ENCODE measurements around the gene M6PR. TPM values are rescaled to one million over a fixed set of nuclear protein-coding genes. Genes with fewer than 3 reads are reported as not detected.
"Not testable (repeated sequence)": the region's sequence is repeated elsewhere in the genome, so short reads cannot be mapped to it uniquely, and the experiment has no call there.

The M6PR gene
- total and polyA plus RNA-seq, 4 donors, result 101 to 129 (median 115) TPM

- Histone ChIP-seq H3K4me1 (ENCODE audit: control insufficient read depth, insufficient read depth, low read length) (no peaks in the 10 kb centered on the region), H3K9me3 (ENCODE audit: control insufficient read depth, insufficient read depth, low read length) (no peaks in the 10 kb centered on the region), H3K4me3 (ENCODE audit: low read depth, low read length) (no peak overlapping the region), H3K36me3 (ENCODE audit: control insufficient read depth, insufficient read depth, low read length) (no peaks in the 10 kb centered on the region), H3K27me3 (ENCODE audit: control insufficient read depth, insufficient read depth, low read length) (no peaks in the 10 kb centered on the region), H3K27ac (ENCODE audit: low read depth, low read length) (no peak overlapping the region)
- no peak for DNase-seq (ENCODE audit: low read depth in 4 of 6, low spot score in 6 of 6)
Observed at GRCh38 chr12:8904665-8905064, 44.8 kb downstream of the M6PR start.

- Histone ChIP-seq H3K9me3 (ENCODE audit: control insufficient read depth, insufficient read depth, low read length) (no peaks in the 10 kb centered on the region), H3K4me1 (ENCODE audit: control insufficient read depth, insufficient read depth, low read length) (no peaks in the 10 kb centered on the region), H3K27me3 (ENCODE audit: control insufficient read depth, insufficient read depth, low read length) (no peaks in the 10 kb centered on the region), H3K27ac (ENCODE audit: low read depth, low read length) (no peak overlapping the region), H3K36me3 (ENCODE audit: control insufficient read depth, insufficient read depth, low read length) (no peaks in the 10 kb centered on the region), H3K4me3 (ENCODE audit: low read depth, low read length) (no peak overlapping the region)
- DNase-seq (ENCODE audit: low read depth in 4 of 6, low spot score in 6 of 6), result no peak
- WGBS (ENCODE audit: insufficient coverage), result 67% methylated on average over 1 of the region's 3 CpGs
Observed at GRCh38 chr12:8903646-8904045, 45.8 kb downstream of the M6PR start.

GRCh38 chr12:8902703-8903102 lies 46.7 kb downstream of the M6PR start:
- WGBS (ENCODE audit: insufficient coverage), result no CpG with 5 or more reads among the region's 5 CpGs
- not testable (repeated sequence) for H3K27me3 ChIP-seq (ENCODE audit: control insufficient read depth, insufficient read depth, low read length); H3K9me3 ChIP-seq (ENCODE audit: control insufficient read depth, insufficient read depth, low read length); H3K27ac ChIP-seq (ENCODE audit: low read depth, low read length); H3K4me1 ChIP-seq (ENCODE audit: control insufficient read depth, insufficient read depth, low read length); H3K36me3 ChIP-seq (ENCODE audit: control insufficient read depth, insufficient read depth, low read length); DNase-seq (ENCODE audit: low read depth in 4 of 6, low spot score in 6 of 6); H3K4me3 ChIP-seq (ENCODE audit: low read depth, low read length)

GRCh38 chr12:8899830-8900229 lies 49.6 kb downstream of the M6PR start:
- WGBS (ENCODE audit: insufficient coverage), result 80% methylated on average over 2 of the region's 6 CpGs
- Histone ChIP-seq H3K36me3 (ENCODE audit: control insufficient read depth, insufficient read depth, low read length) (no peaks in the 10 kb centered on the region), H3K27me3 (ENCODE audit: control insufficient read depth, insufficient read depth, low read length) (no peaks in the 10 kb centered on the region), H3K4me1 (ENCODE audit: control insufficient read depth, insufficient read depth, low read length) (no peaks in the 10 kb centered on the region), H3K27ac (ENCODE audit: low read depth, low read length) (no peak overlapping the region), H3K4me3 (ENCODE audit: low read depth, low read length) (no peak overlapping the region), H3K9me3 (ENCODE audit: control insufficient read depth, insufficient read depth, low read length) (no peaks in the 10 kb centered on the region)
- no peak for DNase-seq (ENCODE audit: low read depth in 4 of 6, low spot score in 6 of 6)

- Histone ChIP-seq H3K36me3 (ENCODE audit: control insufficient read depth, insufficient read depth, low read length) (no peaks in the 10 kb centered on the region), H3K27me3 (ENCODE audit: control insufficient read depth, insufficient read depth, low read length) (no peaks in the 10 kb centered on the region), H3K9me3 (ENCODE audit: control insufficient read depth, insufficient read depth, low read length) (no peaks in the 10 kb centered on the region), H3K27ac (ENCODE audit: low read depth, low read length) (no peak overlapping the region), H3K4me3 (ENCODE audit: low read depth, low read length) (no peak overlapping the region), H3K4me1 (ENCODE audit: control insufficient read depth, insufficient read depth, low read length) (no peaks in the 10 kb centered on the region)
- DNase-seq (ENCODE audit: low read depth in 4 of 6, low spot score in 6 of 6), result no peak
- WGBS (ENCODE audit: insufficient coverage), result 91% methylated on average over 6 of the region's 7 CpGs
Observed at GRCh38 chr12:8897081-8897480, 52.4 kb downstream of the M6PR start.

- no peaks in the 10 kb centered on the region for H3K36me3 ChIP-seq (ENCODE audit: control insufficient read depth, insufficient read depth, low read length)
- DNase-seq (ENCODE audit: low read depth in 4 of 6, low spot score in 6 of 6), result no peak
- H3K4me3 ChIP-seq (ENCODE audit: low read depth, low read length), result no peak overlapping the region
- no peaks in the 10 kb centered on the region for H3K4me1 ChIP-seq (ENCODE audit: control insufficient read depth, insufficient read depth, low read length)
- H3K27ac ChIP-seq (ENCODE audit: low read depth, low read length), result no peak overlapping the region
- no peaks in the 10 kb centered on the region for H3K9me3 ChIP-seq (ENCODE audit: control insufficient read depth, insufficient read depth, low read length)
- WGBS (ENCODE audit: insufficient coverage), result no CpG with 5 or more reads among the region's 1 CpG
- no peaks in the 10 kb centered on the region for H3K27me3 ChIP-seq (ENCODE audit: control insufficient read depth, insufficient read depth, low read length)
Observed at GRCh38 chr12:8894986-8895385, 54.5 kb downstream of the M6PR start.

GRCh38 chr12:8894378-8894777 lies 55.1 kb downstream of the M6PR start:
- Histone ChIP-seq H3K27ac (ENCODE audit: low read depth, low read length) (no peak overlapping the region), H3K4me3 (ENCODE audit: low read depth, low read length) (no peak overlapping the region), H3K36me3 (ENCODE audit: control insufficient read depth, insufficient read depth, low read length) (no peaks in the 10 kb centered on the region), H3K9me3 (ENCODE audit: control insufficient read depth, insufficient read depth, low read length) (no peaks in the 10 kb centered on the region), H3K4me1 (ENCODE audit: control insufficient read depth, insufficient read depth, low read length) (no peaks in the 10 kb centered on the region), H3K27me3 (ENCODE audit: control insufficient read depth, insufficient read depth, low read length) (no peaks in the 10 kb centered on the region)
- no peak for DNase-seq (ENCODE audit: low read depth in 4 of 6, low spot score in 6 of 6)

- Histone ChIP-seq H3K27me3 (ENCODE audit: control insufficient read depth, insufficient read depth, low read length) (no peaks in the 10 kb centered on the region), H3K9me3 (ENCODE audit: control insufficient read depth, insufficient read depth, low read length) (no peaks in the 10 kb centered on the region), H3K27ac (ENCODE audit: low read depth, low read length) (no peak overlapping the region), H3K36me3 (ENCODE audit: control insufficient read depth, insufficient read depth, low read length) (no peaks in the 10 kb centered on the region), H3K4me1 (ENCODE audit: control insufficient read depth, insufficient read depth, low read length) (no peaks in the 10 kb centered on the region), H3K4me3 (ENCODE audit: low read depth, low read length) (no peak overlapping the region)
- DNase-seq (ENCODE audit: low read depth in 4 of 6, low spot score in 6 of 6), result no peak
- WGBS (ENCODE audit: insufficient coverage), result 100% methylated on average over 3 of the region's 3 CpGs
Observed at GRCh38 chr12:8891976-8892375, 57.5 kb downstream of the M6PR start.

Other genes with a start within 250 kb of the M6PR start
- 1 to 10 TPM; 3.4 TPM for gene A2ML1, start 127.0 kb downstream of the M6PR start, total RNA-seq
- 1 to 10 TPM; 5.9 to 6.2 TPM for gene A2ML1, start 127.0 kb downstream of the M6PR start, polyA plus RNA-seq (ENCODE audit: insufficient read length in 2 of 2)
- 10 to 100 TPM; 33.4 to 52.3 TPM for gene PHC1, start 35.1 kb downstream of the M6PR start, total RNA-seq
- 10 to 100 TPM; 85.5 to 92.6 TPM for gene PHC1, start 35.1 kb downstream of the M6PR start, polyA plus RNA-seq (ENCODE audit: insufficient read length in 2 of 2)
- 1 to 10 TPM; 4.5 to 9.4 TPM for gene KLRG1, start 39.9 kb upstream of the M6PR start, total RNA-seq
- gene KLRG1, start 39.9 kb upstream of the M6PR start, polyA plus RNA-seq (ENCODE audit: insufficient read length in 2 of 2), result 1 to 10 TPM; 5.4 to 6.7 TPM
- gene A2M, start 166.3 kb upstream of the M6PR start, total RNA-seq, result 100 to 1,000 TPM; 175 to 263 TPM
- gene A2M, start 166.3 kb upstream of the M6PR start, polyA plus RNA-seq (ENCODE audit: insufficient read length in 2 of 2), result 100 to 1,000 TPM; 177 to 218 TPM

Measured in spinal cord (tissue), 10 donors.